NCI-H446 (cell line): ENCODE data around the gene CPN1.

Experiments
- DNase-seq, 2 experiments: peaks; one replicate each; lab custom pipeline; 2025; lab: John Stamatoyannopoulos, UW

CPN1 gene

DNA sequence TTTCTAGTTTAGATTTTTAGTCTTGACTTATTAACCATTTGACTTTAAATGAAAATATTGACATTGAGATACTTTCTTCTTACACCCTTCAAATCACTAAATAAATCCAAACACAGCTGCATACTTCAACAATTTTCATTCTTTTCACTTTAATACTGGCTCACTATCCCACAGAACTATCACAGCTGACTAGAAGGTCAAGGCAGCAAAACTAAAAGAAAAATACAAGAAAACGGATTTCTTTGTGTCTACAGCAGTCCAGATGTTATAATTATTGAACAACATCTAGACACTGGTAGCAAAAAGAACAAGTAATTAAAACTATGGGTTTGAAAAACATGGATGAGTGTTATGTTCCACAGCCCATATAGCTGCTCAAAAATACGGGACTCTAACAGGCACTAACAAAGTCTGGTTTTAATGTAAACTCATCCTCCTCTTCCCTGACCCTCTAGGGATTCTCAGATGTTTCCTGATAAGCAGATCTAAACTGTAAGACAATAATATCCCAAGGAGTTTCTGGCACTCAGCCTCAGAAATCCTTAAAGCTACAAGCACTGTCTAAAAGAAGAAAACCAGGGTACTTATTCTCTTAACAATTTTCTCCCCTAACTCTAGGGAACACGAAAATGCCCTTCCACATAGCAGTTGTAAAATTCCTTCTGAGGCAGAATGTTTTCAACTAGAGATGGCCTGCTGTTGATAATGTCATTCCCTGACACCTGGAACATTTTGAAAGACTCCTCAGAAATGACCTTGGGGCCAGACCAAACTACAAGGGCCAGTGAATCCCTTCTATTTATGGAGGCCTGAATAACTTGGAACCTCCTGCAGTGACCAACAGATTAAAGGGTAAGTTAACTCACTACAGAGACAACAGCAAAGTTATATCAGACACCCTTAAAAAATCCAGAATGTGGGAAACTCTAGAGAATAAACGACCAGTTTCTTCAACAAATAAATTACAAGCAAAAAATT, 84.7 kb downstream of the CPN1 start:
- no peak for DNase-seq

DNA sequence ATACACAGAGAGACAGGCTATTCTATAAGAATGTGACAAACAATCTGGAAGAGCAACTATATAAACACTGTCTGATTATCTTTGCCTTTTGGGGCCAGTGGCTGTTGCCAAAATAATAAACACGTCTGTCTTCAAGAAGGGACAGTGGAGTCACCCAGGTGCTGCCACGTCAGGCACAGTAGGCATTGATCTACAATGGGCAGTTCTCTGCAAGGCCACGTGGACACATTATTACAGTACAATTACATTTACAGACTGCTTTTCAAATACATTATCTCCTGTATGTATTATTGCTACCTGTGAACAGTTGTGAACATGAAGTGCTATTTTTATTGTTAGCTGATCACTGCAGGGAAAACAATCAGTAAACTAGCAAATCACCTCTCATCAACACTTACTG, 86.0 kb downstream of the CPN1 start:
- DNase-seq, result no peak

DNA sequence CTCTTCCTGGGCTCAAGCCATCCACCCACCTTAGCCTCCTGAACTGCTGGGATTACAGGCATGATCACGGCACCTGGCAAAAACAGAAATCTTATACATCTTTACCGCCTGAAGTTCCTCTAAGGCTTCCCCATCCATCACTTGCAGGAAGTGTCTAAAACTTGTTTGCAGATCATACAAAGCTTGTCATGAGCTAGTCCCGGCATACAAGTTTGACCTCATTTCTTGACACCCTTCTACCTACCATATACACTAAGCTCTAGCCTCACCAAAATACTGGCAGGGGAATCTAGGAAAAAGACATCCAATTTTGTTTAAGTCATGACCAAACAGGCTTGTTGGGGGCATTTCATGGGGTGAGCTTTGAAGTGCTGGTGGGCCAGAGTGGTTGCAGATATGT, 86.4 kb downstream of the CPN1 start:
- no peak for DNase-seq

DNA sequence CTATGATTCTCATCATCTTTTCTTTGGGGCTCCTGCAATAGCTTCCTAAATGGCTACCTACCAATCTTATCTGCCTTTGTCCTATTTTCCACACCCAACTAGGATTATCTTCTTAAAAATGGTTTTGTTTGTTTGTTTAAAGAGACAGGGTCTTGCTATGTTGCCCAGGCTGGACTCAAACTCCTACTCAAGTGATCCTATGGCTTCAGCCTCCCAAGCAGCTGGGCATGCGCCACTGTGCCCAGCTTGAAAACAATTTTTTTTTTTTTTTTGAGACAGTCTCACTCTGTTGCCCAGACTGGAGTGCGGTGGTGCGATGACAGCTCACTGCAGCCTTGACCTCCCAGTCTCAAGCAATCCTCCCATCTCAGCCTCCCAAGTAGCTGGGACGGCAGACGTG, 86.9 kb downstream of the CPN1 start:
- DNase-seq, result no peak

DNA sequence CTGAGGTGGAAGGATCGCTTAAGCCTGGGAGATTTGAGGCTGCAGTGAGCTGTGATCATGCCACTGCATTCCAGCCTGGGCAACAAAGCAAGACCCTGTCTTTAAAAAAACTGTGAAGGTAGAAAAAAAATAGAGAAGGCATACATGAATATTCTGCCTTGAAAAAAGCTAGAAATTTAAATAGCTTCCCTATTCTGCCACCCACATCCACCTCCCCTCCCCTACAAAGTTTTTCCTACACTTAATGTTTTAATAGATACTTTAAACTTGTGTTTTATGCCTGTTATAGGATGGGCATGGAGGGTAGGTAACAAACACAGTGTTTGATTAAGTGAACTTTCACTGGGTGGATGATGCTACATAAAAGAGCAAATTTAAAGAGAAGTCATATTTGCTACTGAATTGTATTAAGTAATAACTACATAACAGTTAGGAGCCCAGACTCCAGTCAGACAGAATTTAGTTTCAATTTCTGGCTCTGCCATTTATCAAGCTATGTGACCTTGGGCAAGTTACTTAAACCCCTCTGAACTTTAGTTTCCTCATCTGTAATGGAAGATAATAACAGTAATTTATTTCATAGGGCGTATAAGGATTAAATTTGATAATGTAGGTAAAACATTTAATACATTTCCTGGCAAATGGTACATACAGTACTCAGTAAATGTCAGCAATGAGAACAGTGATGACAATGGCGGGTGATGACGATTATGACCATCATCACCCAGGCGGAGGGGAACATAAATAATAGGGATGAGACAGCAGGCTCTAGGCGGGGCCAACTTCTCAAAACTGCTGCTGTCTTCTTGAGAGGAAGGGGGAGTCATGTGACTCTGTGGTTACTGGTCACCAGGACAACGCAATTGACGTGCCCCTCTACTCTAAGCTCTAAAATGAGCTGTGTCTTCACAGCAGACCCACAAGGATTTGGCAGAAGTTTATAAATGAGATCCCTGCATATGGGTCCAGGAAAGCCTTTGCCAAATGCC, 87.7 kb downstream of the CPN1 start:
- DNase-seq, result peak in 1 of 2 experiments; percentile 48
